Transverse colon (tissue), 4 donors: ENCODE measurements around the gene CERT1.

Experiments used
- CTCF ChIP-seq, 5 experiments: fragments of 200-600 bp in 3 of 5; fragments of 450-650 bp in 2 of 5; sonication (generic) in 3 of 5; IDR thresholded peaks; 1 replicate in 2 of 5; 2 replicates in 3 of 5; pipeline ENCODE4 v1.5.1; 2016 to 2017; ENCODE audit warnings: antibody characterized with exemption in 5 of 5, inconsistent platforms in 3 of 5, mild to moderate bottlenecking in 2 of 5, moderate library complexity in 1 of 5
- POLR2A ChIP-seq: fragments of 450-650 bp; IDR thresholded peaks from one replicate; pipeline ENCODE4 v1.6.1; 2016; ENCODE audit warnings: antibody characterized with exemption, mild to moderate bottlenecking, moderate library complexity
- POLR2AphosphoS5 ChIP-seq, 3 donors: sonication (generic); formaldehyde crosslinking; IDR thresholded peaks; one replicate each; pipeline ENCODE4 v1.6.1; 2016; ENCODE audit warnings: antibody characterized with exemption in 3 of 3

- no peak for TF ChIP-seq CTCF (IDR thresholded peaks at IDR 0.05)
- no peak for TF ChIP-seq POLR2AphosphoS5 (IDR thresholded peaks at IDR 0.05)
- no peak for TF ChIP-seq POLR2A
Observed at GRCh38 chr5:75358117-75358516, 153.3 kb downstream of the CERT1 start.
